Activated T-cell treated with anti-CD3 and anti-CD28 coated beads, Interleukin-2, amount 50 U/mL, for 48 hours (primary cell): ENCODE results near the gene CNKSR2.
"Not testable (repeated sequence)": the region's sequence is repeated elsewhere in the genome, so short reads cannot be mapped to it uniquely, and the experiment has no call there.

Experiments
- DNase-seq, 2 experiments: peaks; one replicate each; pipeline ENCODE4 v3.0.0-alpha.2; 2020

CNKSR2 gene

DNA sequence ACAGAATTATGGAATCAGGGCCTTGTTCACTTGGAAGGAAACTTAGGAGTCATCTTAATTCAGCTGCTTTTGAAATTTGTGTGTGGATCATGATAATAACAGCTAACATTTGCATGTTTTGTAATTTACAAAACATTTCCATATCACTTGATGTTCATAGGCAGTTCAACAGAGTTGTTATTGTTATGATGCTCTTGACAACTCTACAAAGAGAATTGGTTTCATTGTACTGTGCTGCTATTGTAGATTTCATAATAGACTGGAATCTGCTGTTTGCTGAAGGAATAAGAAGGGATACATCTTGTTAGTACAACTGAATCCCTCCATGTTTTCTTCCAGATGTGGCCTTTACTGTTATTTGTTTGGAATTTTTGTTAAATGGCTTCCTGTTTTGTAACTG is 83.5 kb downstream of the CNKSR2 start:
- DNase-seq: no peak

- no peak for DNase-seq
These were observed 94.9 kb downstream of the CNKSR2 start for GRCh38 chrX:21469071-21469470.

GRCh38 chrX:21476909-21477308 is 102.7 kb downstream of the CNKSR2 start:
- no peak for DNase-seq

DNA sequence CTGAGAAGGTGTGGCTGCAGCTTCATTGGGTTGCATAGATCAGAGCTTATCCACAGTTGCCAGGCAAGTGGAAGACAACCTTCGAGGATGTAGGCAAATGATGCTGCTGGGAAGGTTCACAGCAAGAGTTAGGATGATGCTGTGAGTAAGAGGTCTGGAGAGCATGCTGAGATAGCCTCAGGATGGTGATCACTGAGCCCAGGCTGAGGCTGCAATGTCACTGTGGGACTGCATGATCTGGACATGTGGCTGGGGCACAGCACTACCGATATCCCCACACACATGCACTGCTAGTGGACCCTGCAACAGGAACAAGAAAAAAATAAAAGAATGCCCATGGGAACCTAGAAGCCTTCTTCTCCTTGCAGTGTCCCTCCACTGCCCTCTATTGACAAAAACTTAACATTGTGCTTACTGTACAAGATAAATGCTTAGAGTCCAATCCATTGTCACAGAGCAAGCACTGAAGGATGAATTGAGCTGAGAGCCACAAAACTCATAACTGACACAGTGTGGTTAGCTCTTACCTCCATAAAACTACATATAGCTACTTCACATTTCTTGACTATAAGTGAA is 105.6 kb downstream of the CNKSR2 start:
- peak in 1 of 2 experiments; percentile 19 for DNase-seq

DNA sequence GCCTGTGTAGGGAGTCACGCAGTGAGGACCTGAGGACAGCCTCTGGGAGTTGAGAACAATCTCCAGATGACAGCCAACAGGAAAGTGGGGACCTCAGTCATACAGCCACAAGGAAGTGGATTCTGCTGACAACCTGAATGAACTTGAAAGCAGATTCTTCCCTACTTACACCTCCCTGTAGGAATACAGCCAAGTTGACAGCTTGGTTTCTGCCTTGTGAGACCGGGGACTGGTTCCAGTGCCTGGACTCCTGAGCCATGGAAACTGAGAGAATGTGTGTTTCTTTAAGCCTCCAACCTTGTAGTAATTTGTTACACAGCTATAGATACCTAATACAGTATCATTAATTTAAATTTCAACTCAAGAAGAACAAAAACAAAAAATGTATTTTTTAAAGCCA is 107.5 kb downstream of the CNKSR2 start:
- no peak for DNase-seq

- not testable (repeated sequence) for DNase-seq
These were observed 109.8 kb downstream of the CNKSR2 start for GRCh38 chrX:21484051-21484450.

- DNase-seq: no peak
These were observed 113.6 kb downstream of the CNKSR2 start for GRCh38 chrX:21487832-21488231.

DNA sequence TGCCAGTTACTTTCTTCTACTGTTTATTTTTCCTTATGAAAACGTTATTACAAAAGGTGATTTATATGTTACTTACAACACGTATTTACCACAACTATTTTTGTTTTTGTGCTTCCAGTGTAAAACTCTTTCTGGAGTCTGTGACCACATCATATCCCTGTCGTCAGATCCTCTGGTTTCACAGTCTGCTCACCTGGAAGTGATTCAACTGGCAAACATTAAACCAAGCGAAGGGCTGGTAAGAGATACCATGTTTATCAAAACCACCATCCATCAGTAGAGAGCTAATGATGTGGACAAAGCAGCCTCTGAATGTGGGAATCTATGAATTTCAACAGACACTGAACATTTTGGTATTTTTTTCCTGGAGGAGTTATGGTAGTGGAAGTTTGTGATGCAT is 116.1 kb downstream of the CNKSR2 start:
- no peak for DNase-seq

- no peak for DNase-seq
These were observed 119.1 kb downstream of the CNKSR2 start for GRCh38 chrX:21493226-21493830.

DNA sequence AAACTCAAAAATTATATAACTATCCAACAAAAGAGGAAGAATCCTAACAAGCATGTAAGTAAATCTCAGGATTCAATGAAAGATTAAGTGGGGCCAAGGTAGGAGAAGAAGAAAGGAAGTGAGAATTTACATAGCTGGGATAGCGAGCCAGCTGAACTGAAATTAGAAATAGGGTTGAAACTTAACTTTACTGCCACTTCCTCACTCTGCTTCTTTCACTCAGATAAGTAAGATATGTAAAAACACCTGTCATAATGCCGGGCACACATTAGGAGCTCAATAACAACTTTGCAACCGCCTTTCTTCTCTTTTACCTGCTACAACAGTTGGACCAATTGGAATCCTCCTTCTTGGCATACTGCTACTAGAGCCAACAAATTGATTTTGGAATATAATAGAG is 129.4 kb downstream of the CNKSR2 start:
- no peak for DNase-seq

- no peak for DNase-seq
These were observed 135.7 kb downstream of the CNKSR2 start for GRCh38 chrX:21509912-21510311.

GRCh38 chrX:21524008-21524407 is 149.8 kb downstream of the CNKSR2 start:
- no peak for DNase-seq

DNA sequence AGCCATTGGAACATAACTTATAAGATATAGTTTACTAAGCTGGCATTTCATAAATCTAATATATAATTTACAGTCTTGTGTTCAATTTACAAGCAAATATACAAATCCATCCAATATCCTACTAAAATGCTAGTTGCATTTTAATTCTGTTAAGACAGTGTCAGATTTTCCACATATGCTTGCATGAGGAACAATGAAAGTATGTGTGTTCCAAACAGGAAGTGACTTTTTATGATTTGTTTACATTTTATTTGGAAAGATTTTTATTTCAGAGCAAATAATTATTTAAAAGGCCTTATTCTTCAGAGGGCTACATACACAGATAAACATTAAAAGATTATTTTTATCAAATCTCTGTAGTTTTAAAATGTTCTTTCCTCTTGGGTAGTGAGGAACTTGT is 153.9 kb downstream of the CNKSR2 start:
- DNase-seq: no peak

DNA sequence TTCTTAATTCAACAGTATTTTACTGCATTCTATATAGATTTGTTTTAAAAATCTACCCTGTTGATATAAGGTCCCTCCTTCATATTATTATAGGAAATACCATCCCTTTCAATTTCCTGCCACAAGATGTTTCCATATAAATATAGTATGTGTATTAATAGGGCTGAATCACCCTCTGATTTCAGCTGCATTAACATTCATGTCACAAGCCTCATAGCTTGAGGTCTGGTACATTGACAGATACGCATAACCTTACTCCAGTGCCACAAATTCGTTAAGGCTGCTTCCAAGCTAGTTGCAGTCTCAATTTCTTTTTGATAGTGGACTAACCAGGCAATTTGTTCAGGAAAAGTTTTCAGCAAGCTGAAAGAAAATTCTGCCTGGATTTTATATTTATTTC is 155.6 kb downstream of the CNKSR2 start:
- no peak for DNase-seq

DNA sequence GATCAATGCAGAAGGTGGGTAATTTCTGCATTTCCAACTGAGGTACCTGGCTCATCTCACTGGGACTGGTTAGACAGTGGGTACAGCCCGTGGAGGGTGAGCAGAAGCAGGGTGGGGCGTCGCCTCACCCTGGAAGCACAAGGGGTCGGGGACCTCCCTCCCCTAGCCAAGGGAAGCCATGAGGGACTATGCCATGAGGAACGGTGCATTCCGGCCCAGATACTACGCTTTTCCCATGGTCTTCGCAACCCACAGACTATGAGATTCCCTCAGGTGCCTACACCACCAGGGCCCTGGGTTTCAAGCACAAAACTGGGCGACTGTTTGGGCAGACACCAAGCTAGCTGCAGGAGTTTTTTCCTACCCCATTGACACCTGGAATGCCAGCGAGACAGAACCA is 170.4 kb downstream of the CNKSR2 start:
- DNase-seq: not testable (repeated sequence)

GRCh38 chrX:21559417-21559816 is 185.2 kb downstream of the CNKSR2 start:
- no peak for DNase-seq

GRCh38 chrX:21565025-21565424 is 190.8 kb downstream of the CNKSR2 start:
- DNase-seq: no peak

DNA sequence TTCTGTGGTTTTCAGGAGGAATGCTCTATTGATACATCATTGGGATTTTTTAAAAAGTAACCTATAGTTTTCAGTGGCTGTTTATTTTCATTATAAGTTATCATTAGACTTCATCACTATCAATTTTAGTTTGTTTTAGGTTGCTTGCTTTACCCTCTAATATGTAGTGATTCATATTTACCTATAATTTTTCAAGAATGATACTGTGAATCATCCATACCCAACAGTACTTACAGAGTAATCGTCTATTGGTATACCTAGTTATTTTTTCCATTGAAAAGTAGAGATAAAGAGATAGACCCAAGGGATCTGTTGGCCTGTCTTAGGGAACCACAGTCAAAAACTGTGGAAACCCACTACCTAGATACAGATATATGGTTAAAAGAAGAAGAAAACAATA is 200.6 kb downstream of the CNKSR2 start:
- DNase-seq: no peak

DNA sequence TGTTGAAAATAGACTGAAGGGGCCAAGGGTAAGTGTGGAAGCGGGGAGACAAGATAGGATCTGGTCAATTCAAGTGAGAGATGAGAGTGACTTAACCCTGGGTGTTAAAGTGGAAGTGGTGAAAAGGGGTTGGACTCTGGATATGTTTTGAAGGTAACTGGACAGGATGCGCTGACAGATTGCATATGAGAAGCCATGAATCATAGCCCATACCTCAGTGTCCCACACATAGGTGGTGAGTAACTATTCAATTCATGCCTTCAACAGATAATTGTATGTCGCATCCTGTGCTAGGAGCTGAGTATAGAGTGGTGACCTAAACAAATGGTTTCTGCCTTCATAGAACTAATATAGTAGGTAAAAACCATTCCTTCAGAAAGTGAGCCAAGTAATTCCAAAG is 207.3 kb downstream of the CNKSR2 start:
- DNase-seq: no peak

DNA sequence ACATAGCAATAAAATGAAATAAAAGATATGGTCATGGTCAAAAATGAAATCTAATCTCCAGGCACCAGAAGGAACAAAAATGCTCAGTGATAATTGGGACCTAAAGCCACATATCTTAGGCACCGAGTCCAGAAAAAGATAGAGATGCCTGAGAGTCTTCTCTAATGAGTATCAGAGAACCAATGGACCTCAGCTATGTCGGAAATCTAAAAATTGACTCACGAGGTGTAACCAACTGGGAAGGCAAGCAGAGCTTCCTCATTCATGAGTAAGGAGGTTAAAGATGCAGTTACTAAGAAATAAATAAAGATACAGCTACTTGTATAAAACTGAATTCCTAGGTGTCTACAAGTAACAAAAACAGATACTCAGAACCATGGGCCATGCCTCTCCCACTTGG is 211.8 kb downstream of the CNKSR2 start:
- no peak for DNase-seq

- DNase-seq: no peak
These were observed 216.0 kb downstream of the CNKSR2 start for GRCh38 chrX:21590012-21590776.

DNA sequence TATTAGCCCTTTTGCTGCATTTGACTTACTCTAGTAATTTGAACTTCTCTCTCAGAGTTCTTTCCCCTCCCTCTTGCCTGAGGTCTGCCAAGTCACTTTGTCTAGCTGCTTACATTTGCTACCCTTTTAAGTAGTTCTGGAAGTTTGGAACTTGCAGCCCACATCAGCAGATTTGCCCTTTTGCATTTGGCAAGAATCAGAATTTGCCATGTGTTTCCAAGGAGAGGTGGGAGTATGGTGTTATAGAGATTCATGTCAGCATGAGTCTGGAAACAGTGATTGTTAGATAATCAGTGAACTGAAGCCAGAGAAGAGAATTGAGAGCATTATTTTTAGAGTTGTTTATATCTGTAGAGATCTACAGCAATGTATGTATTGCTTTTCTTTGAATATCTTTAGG is 231.8 kb downstream of the CNKSR2 start:
- no peak for DNase-seq

- DNase-seq: no peak
These were observed 235.9 kb downstream of the CNKSR2 start for GRCh38 chrX:21610168-21610567.

DNA sequence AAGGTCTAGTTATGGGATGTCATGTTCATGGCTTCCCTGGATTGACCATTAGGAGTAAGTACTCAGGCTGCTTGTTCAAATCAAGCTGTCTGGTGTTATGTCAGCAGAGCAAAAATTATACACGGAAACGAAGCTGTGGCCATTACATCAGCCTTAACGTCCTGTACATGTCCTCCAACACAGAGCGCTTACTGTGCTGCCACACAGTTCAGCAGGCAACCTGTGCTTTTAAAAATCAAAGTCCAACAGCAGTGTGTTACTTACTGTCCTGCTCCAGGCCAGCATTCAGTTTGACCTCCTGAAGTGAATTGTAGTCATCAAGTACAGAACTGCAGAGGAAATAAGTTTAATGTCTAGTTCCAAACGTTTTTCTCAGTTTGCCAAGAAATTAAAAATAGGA is 237.9 kb downstream of the CNKSR2 start:
- no peak for DNase-seq

- no peak for DNase-seq
These were observed 242.2 kb downstream of the CNKSR2 start for GRCh38 chrX:21616386-21616785.
